T-helper 1 cell treated with Interleukin-12 subunit alpha and Interleukin-12 subunit beta and Interleukin-4 antibody, amounts not matched to agents 30 μg/mL and 1 μg/mL, for 36 hours (primary cell): ENCODE measurements around the gene MDH2.
"Not testable (repeated sequence)": the region's sequence is repeated elsewhere in the genome, so short reads cannot be mapped to it uniquely, and the experiment has no call there.

Experiments used
- H3K27ac Mint-ChIP-seq: one replicate; pipeline ENCODE4 v1.8.0; 2021; ENCODE audit warnings: mild to moderate bottlenecking, mixed read lengths
- H3K27me3 Mint-ChIP-seq: one replicate; pipeline ENCODE4 v1.8.0; 2021; ENCODE audit warnings: low read depth, mixed read lengths
- H3K36me3 Mint-ChIP-seq: one replicate; pipeline ENCODE4 v1.8.0; 2021; ENCODE audit warnings: low read depth, mixed read lengths
- H3K4me1 Mint-ChIP-seq: one replicate; pipeline ENCODE4 v1.8.0; 2021; ENCODE audit warnings: low read depth, mixed read lengths
- H3K4me3 Mint-ChIP-seq: one replicate; pipeline ENCODE4 v1.8.0; 2021; ENCODE audit warnings: mild to moderate bottlenecking, moderate library complexity, mixed read lengths
- H3K9me3 Mint-ChIP-seq: one replicate; pipeline ENCODE4 v1.8.0; 2021; ENCODE audit warnings: mixed read lengths

The MDH2 gene

DNA sequence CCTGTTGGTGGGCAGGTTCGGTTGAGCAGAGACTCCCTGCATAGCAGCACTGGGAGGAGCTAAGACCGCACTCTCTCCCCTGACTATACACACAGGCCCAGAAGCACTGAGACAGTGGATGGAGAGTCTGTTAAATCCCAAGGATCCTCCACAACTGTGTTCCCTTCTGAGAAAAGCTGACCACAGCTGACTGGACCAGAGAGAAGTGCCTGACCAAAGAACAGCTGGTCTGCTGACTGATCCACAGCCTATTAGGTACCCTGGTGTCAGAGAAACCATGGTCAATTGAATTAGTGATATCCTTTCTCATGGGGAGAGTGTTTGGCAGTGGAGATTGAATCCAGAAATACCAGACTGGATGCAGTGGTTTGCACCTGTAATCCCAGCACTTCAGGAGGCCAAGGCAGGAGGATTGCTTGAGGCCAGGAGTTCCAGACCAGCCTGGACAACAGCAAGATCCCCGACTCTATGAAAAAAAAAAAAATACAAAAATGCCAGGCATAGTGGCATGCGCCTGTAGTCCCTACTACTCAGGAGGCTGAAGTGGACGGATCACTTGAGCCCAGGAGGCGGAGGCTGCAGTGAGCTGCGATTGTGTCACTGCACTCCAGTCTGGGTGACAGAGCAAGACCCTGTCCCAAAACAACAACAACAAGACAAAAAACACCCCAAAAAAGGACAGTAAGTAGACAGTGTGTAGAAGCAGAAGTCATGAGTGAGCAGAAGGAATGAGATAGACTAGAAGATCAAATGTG is 25.7 kb upstream of the MDH2 start:
- Mint-ChIP-seq H3K27ac (no peak overlapping the region), H3K4me3 (no peak overlapping the region), H3K36me3 (peaks cover 24% of the 10 kb centered on the region), H3K9me3 (no peaks in the 10 kb centered on the region), H3K27me3 (no peaks in the 10 kb centered on the region), H3K4me1 (peaks cover 21% of the 10 kb centered on the region)

DNA sequence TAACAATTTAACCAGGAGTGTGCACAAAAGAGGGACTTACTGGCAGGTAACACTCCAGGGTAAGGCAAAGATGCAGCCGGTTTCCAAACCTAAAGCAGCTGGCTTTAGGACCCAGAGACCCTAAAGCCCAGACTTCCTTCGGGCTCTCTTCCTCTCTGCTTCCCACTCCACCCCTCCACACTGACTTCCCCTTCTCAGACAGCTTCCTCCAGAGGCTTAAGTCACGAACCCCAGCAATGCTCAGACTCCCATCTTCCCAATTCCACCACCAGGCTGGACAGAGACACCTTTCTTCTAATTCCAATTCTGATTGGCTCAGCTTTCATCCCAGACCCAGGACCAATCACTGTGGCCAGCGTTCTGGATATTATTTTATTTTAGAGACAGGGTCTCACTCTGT is 24.9 kb upstream of the MDH2 start:
- Mint-ChIP-seq H3K4me3 (peak overlapping the region; percentile 51), H3K27ac (peak overlapping the region; percentile 52), H3K9me3 (no peaks in the 10 kb centered on the region), H3K36me3 (peaks cover 21% of the 10 kb centered on the region), H3K27me3 (no peaks in the 10 kb centered on the region), H3K4me1 (peaks cover 21% of the 10 kb centered on the region)

- peaks cover 14% of the 10 kb centered on the region for H3K36me3 Mint-ChIP-seq
- H3K4me3 Mint-ChIP-seq, H3K27me3 Mint-ChIP-seq, H3K27ac Mint-ChIP-seq, H3K9me3 Mint-ChIP-seq: not testable (repeated sequence)
- peaks cover 16% of the 10 kb centered on the region for H3K4me1 Mint-ChIP-seq
Observed at GRCh38 chr7:76029682-76030081, 18.2 kb upstream of the MDH2 start.

GRCh38 chr7:76031964-76032363 is 15.9 kb upstream of the MDH2 start:
- Mint-ChIP-seq H3K9me3 (no peaks in the 10 kb centered on the region), H3K27me3 (no peaks in the 10 kb centered on the region), H3K4me3 (no peak overlapping the region), H3K27ac (no peak overlapping the region), H3K4me1 (peaks cover 20% of the 10 kb centered on the region), H3K36me3 (peaks cover 12% of the 10 kb centered on the region)

GRCh38 chr7:76037310-76037709 is 10.6 kb upstream of the MDH2 start:
- no peaks in the 10 kb centered on the region for H3K9me3 Mint-ChIP-seq
- H3K4me3 Mint-ChIP-seq: no peak overlapping the region
- H3K27ac Mint-ChIP-seq: no peak overlapping the region
- H3K4me1 Mint-ChIP-seq: peaks cover 27% of the 10 kb centered on the region
- no peaks in the 10 kb centered on the region for H3K27me3 Mint-ChIP-seq
- H3K36me3 Mint-ChIP-seq: peaks cover 5% of the 10 kb centered on the region

DNA sequence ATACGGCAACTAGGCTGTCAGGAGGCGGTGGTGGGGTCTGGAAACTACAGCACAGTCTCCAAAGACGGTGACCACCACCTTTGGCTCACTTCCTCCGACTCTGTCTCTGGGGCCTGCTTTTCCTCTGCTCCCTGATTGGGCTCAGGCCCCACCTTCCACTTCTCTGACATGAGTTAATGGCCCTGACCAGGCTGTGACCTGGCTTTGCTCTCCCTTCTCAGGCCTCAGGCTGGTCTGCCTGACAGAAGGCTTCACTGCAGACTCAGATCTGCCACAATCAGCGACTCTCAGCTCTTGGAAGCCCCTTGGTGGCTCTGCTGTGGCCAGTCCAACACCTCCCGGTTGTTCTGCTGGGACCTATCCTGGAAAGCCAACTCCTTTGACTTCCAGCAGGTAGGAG is 7.8 kb upstream of the MDH2 start:
- Mint-ChIP-seq H3K9me3 (no peaks in the 10 kb centered on the region), H3K36me3 (peaks cover 7% of the 10 kb centered on the region), H3K27me3 (no peaks in the 10 kb centered on the region), H3K27ac (no peak overlapping the region), H3K4me3 (no peak overlapping the region), H3K4me1 (peaks cover 12% of the 10 kb centered on the region)

- Mint-ChIP-seq H3K36me3 (peaks cover 19% of the 10 kb centered on the region), H3K4me1 (peaks cover 23% of the 10 kb centered on the region), H3K27me3 (no peaks in the 10 kb centered on the region), H3K27ac (no peak overlapping the region), H3K9me3 (no peaks in the 10 kb centered on the region), H3K4me3 (no peak overlapping the region)
Observed at GRCh38 chr7:76044375-76044865, 3.5 kb upstream of the MDH2 start.

- Mint-ChIP-seq H3K9me3 (no peaks in the 10 kb centered on the region), H3K4me1 (peaks cover 32% of the 10 kb centered on the region), H3K36me3 (peaks cover 32% of the 10 kb centered on the region), H3K27me3 (no peaks in the 10 kb centered on the region), H3K27ac (peak overlapping the region; percentile 96), H3K4me3 (peak overlapping the region; percentile 97)
Observed at GRCh38 chr7:76047305-76047810, 548 bp upstream of the MDH2 start.

DNA sequence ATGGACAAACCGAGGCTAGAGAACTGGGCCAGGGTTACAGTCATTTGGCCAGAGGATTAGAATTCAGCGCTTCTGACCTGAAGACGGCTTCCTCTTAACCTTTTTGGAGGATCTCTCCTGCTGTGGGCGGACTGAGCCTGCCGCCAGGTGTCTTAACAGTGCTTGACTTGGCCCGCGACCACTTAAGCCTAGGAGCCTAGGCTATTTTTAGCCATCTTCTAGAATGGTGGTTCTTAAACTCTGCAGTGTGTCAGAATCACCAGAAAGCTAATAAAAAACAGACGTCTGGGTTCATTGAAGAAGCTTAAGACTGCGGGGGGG is 722 bp downstream of the MDH2 start:
- peaks cover 37% of the 10 kb centered on the region for H3K4me1 Mint-ChIP-seq
- peak overlapping the region; percentile 97 for H3K27ac Mint-ChIP-seq
- no peaks in the 10 kb centered on the region for H3K9me3 Mint-ChIP-seq
- peak overlapping the region; percentile 97 for H3K4me3 Mint-ChIP-seq
- H3K27me3 Mint-ChIP-seq: no peaks in the 10 kb centered on the region
- peaks cover 32% of the 10 kb centered on the region for H3K36me3 Mint-ChIP-seq

- peaks cover 33% of the 10 kb centered on the region for H3K36me3 Mint-ChIP-seq
- H3K4me1 Mint-ChIP-seq: peaks cover 38% of the 10 kb centered on the region
- no peaks in the 10 kb centered on the region for H3K9me3 Mint-ChIP-seq
- peak overlapping the region; percentile 97 for H3K4me3 Mint-ChIP-seq
- H3K27me3 Mint-ChIP-seq: no peaks in the 10 kb centered on the region
- peak overlapping the region; percentile 33 for H3K27ac Mint-ChIP-seq
Observed at GRCh38 chr7:76049295-76049694, 1.4 kb downstream of the MDH2 start.

DNA sequence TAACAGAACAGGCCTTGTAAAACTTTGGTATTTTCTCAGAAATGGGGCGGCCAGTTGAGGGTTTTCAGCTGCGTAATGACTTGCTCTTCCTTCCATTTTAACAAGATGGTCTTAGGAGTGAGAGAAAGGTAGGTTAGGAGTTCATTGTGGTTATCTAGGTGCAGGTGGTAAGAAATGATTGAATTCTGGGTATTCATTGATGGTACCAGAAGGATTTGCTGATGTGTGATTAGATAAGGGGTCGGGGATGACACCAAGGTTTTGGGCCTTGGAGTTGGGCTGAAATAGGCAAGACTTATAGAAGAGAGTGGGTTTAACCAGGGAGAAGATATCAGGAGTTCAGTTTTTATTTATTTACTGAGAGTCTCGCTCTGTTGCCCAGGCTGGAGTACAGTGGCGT is 2.6 kb downstream of the MDH2 start:
- Mint-ChIP-seq H3K36me3 (peaks cover 28% of the 10 kb centered on the region), H3K4me3 (peak overlapping the region; percentile 52), H3K9me3 (no peaks in the 10 kb centered on the region), H3K4me1 (peaks cover 34% of the 10 kb centered on the region), H3K27ac (peak overlapping the region; percentile 86), H3K27me3 (no peaks in the 10 kb centered on the region)

DNA sequence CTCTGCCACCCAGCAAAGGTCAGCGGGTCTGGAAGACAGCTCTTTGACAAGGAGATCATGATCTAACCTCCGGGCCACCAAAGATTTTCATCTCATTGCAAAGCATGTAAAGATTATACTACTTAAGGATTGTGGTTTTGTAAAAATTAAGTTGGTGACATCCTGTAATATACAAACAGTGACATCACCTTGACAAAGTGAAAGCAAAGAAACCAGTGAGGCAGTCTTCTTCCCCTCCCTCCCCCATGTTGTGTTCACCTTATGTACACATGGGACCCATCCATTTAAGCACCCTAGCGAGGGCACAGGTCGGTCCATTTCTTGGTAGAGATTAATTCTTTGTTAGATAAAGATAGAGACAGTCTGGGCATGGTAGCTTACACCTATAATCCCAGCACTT is 3.9 kb downstream of the MDH2 start:
- Mint-ChIP-seq H3K9me3 (no peaks in the 10 kb centered on the region), H3K4me3 (peak overlapping the region; percentile 45), H3K27ac (peak overlapping the region; percentile 90), H3K4me1 (peaks cover 30% of the 10 kb centered on the region), H3K27me3 (no peaks in the 10 kb centered on the region), H3K36me3 (peaks cover 25% of the 10 kb centered on the region)

DNA sequence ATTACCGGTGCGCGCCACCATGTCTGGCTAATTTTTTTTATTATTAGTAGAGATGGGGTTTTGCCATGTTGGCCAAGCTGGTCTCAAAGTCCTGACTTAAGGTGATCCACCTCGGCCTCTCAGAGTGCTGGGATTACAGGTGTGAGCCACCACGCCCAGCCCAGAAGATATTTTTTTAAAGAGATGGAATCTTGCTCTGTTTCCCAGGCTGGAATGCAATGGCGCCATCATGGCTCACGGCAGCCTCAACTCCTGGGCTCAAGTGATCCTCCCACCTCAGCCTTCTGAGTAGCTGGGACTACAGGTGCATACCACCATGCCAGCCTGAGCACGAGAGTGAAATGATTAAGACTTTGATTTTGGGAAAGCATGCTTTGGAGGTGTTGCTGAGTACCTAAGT is 4.8 kb downstream of the MDH2 start:
- Mint-ChIP-seq H3K4me1 (peaks cover 30% of the 10 kb centered on the region), H3K36me3 (peaks cover 25% of the 10 kb centered on the region), H3K27ac (peak overlapping the region; percentile 26)
- not testable (repeated sequence) for H3K27me3 Mint-ChIP-seq, H3K9me3 Mint-ChIP-seq, H3K4me3 Mint-ChIP-seq

- Mint-ChIP-seq H3K27ac (no peak overlapping the region), H3K36me3 (peaks cover 22% of the 10 kb centered on the region)
Observed at GRCh38 chr7:76053461-76053860, 5.6 kb downstream of the MDH2 start.

More at GRCh38 chr7:76053461-76053860, 5.6 kb downstream of the MDH2 start:
- Mint-ChIP-seq H3K4me3 (no peak overlapping the region), H3K4me1 (peaks cover 30% of the 10 kb centered on the region), H3K27me3 (no peaks in the 10 kb centered on the region), H3K9me3 (no peaks in the 10 kb centered on the region)
